Measurements from ENCODE around the gene LRRC71.

GRCh38 chr1:156933136-156933535 lies 12.7 kb downstream of the LRRC71 start:
- TF ChIP-seq POLR2AphosphoS5 (IDR thresholded peaks at IDR 0.05) = no peak
- TF ChIP-seq, protein P1, sequence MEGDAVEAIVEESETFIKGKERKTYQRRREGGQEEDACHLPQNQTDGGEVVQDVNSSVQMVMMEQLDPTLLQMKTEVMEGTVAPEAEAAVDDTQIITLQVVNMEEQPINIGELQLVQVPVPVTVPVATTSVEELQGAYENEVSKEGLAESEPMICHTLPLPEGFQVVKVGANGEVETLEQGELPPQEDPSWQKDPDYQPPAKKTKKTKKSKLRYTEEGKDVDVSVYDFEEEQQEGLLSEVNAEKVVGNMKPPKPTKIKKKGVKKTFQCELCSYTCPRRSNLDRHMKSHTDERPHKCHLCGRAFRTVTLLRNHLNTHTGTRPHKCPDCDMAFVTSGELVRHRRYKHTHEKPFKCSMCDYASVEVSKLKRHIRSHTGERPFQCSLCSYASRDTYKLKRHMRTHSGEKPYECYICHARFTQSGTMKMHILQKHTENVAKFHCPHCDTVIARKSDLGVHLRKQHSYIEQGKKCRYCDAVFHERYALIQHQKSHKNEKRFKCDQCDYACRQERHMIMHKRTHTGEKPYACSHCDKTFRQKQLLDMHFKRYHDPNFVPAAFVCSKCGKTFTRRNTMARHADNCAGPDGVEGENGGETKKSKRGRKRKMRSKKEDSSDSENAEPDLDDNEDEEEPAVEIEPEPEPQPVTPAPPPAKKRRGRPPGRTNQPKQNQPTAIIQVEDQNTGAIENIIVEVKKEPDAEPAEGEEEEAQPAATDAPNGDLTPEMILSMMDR (IDR thresholded peaks at IDR 0.05) = no peak
